ENCODE results near the gene CD160.
"Not testable (repeated sequence)": the region's sequence is repeated elsewhere in the genome, so short reads cannot be mapped to it uniquely, and the experiment has no call there.

The CD160 gene

GRCh38 chr1:145710291-145711027 is 8.8 kb upstream of the CD160 start:
- DNase-seq (ENCODE audit: low spot score): no peak

DNA sequence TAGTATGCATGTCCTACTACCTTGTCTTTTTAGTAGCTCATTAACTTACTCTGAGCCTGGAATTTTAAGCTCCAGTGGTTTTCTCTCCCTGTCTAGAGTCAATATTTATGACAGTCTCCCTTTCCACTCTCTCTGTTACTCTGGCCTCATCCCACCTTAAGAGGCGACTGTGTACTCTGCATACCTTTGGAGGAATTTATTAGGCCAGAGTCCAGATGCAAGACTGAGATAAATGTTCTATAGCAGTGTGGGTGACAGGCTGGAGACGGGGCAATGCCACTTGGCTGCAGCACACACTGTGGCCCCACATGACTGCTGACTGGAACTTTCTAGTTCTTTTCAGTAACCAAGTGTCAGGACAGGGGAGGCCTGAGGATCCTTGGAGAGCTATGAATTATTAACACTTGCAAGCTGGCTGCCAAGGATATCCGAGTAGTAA is 8.1 kb upstream of the CD160 start:
- DNase-seq (ENCODE audit: low spot score): no peak

- DNase-seq (ENCODE audit: low spot score): no peak
Observed at GRCh38 chr1:145714524-145715111, 4.7 kb upstream of the CD160 start.

DNA sequence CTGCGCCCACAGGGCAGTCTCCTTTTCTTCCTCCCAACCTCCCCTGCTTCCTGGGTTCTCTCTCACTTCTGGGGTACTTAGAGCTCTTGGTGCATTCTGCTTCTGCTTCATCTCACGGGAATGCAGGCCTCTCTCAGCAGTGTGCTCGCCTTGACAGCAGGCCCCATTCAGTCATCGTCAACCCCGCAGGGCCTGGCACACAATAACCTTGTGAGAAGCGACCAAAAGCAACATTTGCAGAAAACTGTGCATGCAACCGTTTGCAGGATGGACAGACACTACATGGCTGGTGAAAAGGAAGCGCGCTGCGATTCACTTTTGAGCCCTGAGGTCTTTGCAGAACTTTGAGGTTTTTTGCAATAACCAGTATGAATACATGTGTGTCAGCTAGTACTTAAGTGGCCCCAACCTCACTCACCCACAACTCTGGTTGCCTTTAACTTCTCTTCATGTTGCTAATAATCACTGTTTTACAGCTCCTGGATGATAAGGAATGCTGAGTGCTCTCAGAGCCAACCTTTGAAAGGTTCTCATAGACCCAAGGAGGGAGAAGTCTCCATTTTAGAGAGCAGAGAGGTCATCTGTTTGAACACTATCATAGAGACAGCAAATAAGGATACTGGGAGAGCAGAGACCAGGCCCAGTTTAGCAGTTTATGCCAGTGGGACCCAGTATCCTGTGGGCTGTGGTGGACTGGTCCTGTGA is 2.5 kb upstream of the CD160 start:
- no peak for DNase-seq (ENCODE audit: low spot score)

- no peak for DNase-seq (ENCODE audit: low spot score)
Observed at GRCh38 chr1:145717833-145718232, 1.5 kb upstream of the CD160 start.

DNA sequence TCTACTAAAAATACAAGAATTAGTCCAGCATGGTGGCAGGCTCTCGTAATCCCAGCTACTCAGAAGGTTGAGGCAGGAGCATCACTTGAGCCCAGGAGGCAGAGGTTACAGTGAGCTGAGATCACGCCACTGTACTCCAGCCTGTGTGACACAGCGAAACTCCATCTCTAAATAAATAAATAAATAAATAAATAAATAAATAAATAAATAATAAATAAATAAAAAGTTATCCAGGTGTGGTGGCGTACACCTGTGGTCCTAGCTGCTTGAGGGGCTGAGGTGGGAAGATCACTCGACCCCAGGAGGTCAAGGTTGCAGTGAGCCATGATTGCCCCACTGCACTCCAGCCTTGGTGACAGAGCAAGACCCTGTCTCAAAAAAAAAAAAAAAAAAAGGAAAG is 834 bp upstream of the CD160 start:
- not testable (repeated sequence) for DNase-seq (ENCODE audit: low spot score)

DNA sequence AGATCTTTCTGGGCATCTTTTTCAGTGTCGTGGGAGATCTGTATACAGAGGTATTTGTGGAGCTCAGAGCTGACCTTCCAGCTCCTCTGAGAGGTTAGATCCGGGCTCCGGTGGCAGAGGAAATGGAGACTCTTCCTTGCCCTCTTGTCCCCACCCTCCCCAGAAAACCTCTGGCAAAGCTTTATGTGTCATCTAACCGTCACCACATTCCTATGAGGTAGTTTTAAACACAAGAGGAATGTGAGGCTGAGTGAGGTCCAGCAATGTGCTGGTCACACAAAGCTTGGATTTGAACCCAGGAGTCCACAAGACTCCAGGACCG is 1.2 kb downstream of the CD160 start:
- no peak for DNase-seq (ENCODE audit: low spot score)

DNA sequence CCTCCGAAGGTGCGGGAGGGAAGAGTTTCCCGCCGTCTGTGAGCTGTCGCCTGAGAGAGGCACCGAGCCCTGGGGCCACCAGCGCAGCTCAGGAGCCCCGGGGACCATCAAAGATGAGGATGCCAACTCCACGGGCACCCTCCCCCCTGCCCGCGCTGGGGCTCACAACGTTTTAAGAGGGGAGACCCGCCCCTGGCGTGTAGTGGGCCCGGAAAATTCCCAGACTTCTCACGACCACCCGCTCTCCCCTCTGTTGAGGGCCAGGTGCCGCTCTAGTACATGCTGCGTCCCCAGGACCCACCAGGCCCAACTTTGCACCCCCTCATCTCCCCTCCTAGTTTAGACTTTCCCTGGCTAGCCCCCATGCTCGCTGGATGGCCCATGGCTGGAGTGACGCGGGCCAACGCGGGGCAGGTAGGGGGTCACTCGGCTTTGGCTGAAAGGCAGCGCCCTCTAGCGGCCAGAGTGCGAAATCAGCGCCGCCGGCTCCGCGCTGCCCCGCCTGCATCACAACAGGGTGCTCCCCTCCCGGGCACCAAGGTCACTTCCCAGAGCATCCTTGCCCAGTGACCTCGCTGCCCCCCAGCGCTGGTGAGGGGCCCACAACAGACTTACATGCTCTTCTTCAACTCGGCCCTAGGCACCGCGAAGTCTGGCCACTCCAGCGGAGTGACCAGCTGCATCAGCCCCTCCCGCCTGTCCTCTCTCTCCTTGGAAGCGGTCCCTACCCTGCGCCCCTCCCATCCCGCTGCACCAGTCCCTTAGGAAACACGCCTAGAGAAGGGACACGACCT is 1.8 kb downstream of the CD160 start:
- DNase-seq (ENCODE audit: low spot score): peak; percentile 65

GRCh38 chr1:145726193-145726592 is 6.9 kb downstream of the CD160 start:
- DNase-seq (ENCODE audit: low spot score): not testable (repeated sequence)

DNA sequence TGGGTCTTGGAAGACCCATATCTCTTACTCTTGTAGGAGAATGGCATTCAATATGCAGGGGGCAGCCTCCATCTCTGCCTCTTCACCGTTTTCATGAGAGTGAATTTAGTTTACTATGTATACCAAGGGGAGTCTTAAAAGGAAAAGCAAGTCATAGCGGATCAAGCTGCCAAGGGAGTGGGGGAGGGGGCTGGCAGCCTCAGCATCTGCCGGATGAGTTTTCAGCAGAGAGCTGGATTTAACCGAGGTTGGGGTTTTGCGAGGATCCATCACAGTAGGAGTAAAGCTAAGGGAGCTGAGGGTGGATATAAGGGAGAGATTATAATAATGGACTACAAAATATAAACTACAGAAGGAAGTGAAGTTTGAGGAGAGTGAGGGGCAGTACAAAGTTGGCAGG is 9.9 kb downstream of the CD160 start:
- no peak for DNase-seq (ENCODE audit: low spot score)

- no peak for DNase-seq (ENCODE audit: low spot score)
Observed at GRCh38 chr1:145729666-145730436, 10.6 kb downstream of the CD160 start.

GRCh38 chr1:145730467-145730866 is 11.2 kb downstream of the CD160 start:
- no peak for DNase-seq (ENCODE audit: low spot score)

DNA sequence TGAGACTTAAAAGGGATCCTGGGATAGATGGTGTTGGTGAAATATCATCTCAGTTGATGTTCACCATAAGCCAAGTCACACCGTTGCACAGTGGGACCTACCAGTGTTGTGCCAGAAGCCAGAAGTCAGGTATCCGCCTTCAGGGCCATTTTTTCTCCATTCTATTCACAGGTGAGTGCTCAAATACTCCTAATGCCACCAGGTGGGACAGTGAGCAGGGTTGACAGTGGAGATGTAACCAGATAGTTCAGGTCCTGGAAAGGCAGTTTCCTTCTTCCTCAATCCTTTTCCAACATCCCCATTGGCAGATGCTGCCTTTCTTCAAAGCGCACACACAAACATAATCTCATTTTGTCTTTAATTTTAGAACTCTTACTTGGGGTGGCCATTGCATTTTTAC is 11.6 kb downstream of the CD160 start:
- no peak for DNase-seq (ENCODE audit: low spot score)

GRCh38 chr1:145736191-145736590 is 16.9 kb downstream of the CD160 start:
- no peak for DNase-seq (ENCODE audit: low spot score)

- no peak for DNase-seq (ENCODE audit: low spot score)
Observed at GRCh38 chr1:145740269-145740668, 21.0 kb downstream of the CD160 start.

DNA sequence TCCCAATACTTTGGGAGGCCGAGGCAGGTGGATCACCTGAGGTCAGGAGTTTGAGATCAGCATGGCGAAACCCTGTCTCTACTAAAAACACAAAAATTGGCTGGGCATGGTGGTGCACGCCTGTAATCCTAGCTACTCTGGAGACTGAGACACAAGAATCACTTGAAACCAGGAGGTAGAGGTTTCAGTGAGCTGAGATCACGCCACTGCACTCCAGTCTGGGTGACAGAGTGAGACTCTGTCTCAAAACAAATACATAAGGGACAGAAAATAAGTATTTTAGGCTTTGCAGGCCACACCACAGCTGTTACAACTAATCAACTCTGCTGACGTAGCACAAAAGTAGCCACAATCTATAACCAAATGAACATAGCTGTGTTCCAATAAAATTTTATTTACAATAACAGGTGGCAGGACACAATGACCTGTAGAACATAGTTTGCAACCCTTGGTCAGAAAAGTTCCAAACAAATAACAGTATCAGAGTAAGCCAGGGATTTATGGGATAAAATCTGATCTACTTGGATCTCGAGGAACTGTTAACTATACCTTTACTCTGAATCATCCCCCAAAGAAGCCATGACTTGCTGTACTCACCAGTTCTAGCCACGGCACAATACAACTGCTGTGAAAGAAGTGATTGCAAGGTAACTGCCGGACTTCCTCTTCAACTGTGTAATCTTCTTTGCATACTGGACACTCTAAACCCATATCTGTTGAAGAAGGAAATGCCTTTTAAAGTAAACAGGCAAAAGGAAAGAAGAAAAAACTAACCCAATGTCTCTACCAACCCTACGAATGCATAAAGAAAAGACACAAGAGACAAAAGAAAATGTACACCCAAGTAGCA is 28.3 kb downstream of the CD160 start:
- DNase-seq (ENCODE audit: low spot score): no peak

- no peak for DNase-seq (ENCODE audit: low spot score)
Observed at GRCh38 chr1:145750426-145750825, 31.1 kb downstream of the CD160 start.

- DNase-seq (ENCODE audit: low spot score): no peak
Observed at GRCh38 chr1:145751491-145752037, 32.3 kb downstream of the CD160 start.

GRCh38 chr1:145757420-145757819 is 38.1 kb downstream of the CD160 start:
- no peak for DNase-seq (ENCODE audit: low spot score)

DNA sequence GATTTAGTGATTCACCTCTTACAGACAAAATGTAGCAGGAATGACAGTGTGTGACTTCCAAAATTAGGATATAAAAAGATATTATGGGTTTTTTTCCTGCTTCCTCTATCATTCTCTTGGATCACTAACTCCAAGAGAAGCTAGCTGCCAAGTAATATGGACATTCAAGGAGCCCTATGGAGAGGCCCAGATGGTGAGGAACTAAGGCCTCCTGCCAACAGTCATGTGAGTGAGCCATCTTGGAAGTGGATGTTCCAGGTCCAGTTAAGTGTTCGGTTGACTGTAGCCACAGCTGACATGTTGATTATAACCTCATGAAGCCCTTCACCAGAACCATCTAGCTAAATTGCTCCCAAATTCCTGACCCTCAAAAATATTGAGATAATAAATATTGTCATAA is 38.8 kb downstream of the CD160 start:
- no peak for DNase-seq (ENCODE audit: low spot score)

DNA sequence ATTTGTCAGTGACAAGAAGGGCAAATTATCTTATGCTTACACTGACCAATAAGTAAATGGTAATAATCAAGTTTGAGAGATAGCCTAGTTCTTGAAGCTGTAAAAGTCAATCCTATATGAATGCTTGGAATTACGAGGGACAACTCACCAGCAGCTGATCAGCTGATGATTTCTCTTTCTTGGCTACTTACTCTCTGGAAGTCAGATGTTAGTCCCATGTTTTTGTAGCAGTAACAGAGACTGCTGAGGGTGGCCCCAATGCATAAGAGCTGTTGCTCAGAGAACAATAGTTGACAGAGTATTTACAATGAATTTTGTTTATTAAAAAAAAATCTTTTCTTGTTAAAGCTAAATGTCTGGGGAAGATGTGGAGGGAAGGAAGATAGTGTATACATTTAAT is 39.3 kb downstream of the CD160 start:
- no peak for DNase-seq (ENCODE audit: low spot score)

Measured in CD4-positive, alpha-beta T cell treated with Interleukin-15 for 4 hours (primary cell).